ENCODE data around the gene PLA2G4D.

DNA sequence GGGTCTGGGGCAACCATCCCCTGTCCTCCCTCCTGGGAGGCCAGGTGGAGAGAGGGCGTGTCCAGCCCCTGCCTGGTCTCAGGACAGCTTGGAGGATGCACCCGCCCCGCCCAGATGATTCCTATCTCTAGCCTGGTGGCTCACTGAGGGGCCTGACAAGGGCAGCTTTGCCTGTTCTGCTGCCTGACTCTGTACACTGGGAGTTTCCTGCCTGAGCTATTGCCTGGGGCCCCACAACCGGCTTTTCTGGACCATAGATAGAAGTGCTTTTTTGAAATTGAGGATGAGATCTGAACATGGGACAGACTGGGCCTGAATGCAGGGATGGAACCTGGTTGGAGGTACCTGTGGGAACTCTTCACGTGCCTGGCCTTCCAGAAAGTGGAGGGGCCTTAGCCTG lies 72.8 kb downstream of the PLA2G4D start:
- TF ChIP-seq, protein P1, sequence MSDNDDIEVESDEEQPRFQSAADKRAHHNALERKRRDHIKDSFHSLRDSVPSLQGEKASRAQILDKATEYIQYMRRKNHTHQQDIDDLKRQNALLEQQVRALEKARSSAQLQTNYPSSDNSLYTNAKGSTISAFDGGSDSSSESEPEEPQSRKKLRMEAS (IDR thresholded peaks at IDR 0.05) = no peak
- TF ChIP-seq, protein P2, sequence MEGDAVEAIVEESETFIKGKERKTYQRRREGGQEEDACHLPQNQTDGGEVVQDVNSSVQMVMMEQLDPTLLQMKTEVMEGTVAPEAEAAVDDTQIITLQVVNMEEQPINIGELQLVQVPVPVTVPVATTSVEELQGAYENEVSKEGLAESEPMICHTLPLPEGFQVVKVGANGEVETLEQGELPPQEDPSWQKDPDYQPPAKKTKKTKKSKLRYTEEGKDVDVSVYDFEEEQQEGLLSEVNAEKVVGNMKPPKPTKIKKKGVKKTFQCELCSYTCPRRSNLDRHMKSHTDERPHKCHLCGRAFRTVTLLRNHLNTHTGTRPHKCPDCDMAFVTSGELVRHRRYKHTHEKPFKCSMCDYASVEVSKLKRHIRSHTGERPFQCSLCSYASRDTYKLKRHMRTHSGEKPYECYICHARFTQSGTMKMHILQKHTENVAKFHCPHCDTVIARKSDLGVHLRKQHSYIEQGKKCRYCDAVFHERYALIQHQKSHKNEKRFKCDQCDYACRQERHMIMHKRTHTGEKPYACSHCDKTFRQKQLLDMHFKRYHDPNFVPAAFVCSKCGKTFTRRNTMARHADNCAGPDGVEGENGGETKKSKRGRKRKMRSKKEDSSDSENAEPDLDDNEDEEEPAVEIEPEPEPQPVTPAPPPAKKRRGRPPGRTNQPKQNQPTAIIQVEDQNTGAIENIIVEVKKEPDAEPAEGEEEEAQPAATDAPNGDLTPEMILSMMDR (IDR thresholded peaks at IDR 0.05 in 2 of 3, conservative IDR thresholded peaks at IDR 0.05 in 1 of 3; ENCODE audit: borderline replicate concordance in 1 of 3, insufficient read depth in 1 of 3, low read depth in 2 of 3, low read length in 2 of 3) = no peak
- TF ChIP-seq EZH2 (IDR thresholded peaks at IDR 0.05) = no peak
- TF ChIP-seq POLR2A (IDR thresholded peaks at IDR 0.05; ENCODE audit: borderline replicate concordance, extremely low read depth, insufficient read depth, insufficient read length) = no peak
- no peak for TF ChIP-seq POLR2AphosphoS5 (IDR thresholded peaks at IDR 0.05; ENCODE audit: low read depth, low read length)
